ENCODE results near the gene OR4X1.

DNA sequence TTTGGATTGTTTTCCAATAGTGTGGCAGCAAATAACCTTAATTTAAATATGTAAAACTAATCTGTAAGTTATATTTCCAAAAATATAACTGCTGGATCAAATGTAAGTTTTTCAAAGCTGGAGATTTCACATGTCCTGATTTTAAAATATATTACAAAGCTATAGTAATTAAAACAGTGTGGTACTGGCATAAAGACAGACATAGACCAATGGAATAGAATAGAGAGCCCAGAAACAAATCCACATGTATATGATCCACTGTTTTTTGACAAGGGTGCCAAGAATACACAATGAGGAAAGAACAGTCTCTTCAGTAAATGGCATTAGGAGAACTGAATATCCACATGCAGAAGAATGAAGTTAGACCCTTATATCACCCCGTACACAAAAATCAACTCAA, 14.8 kb upstream of the OR4X1 start:
- TF ChIP-seq, protein P1, sequence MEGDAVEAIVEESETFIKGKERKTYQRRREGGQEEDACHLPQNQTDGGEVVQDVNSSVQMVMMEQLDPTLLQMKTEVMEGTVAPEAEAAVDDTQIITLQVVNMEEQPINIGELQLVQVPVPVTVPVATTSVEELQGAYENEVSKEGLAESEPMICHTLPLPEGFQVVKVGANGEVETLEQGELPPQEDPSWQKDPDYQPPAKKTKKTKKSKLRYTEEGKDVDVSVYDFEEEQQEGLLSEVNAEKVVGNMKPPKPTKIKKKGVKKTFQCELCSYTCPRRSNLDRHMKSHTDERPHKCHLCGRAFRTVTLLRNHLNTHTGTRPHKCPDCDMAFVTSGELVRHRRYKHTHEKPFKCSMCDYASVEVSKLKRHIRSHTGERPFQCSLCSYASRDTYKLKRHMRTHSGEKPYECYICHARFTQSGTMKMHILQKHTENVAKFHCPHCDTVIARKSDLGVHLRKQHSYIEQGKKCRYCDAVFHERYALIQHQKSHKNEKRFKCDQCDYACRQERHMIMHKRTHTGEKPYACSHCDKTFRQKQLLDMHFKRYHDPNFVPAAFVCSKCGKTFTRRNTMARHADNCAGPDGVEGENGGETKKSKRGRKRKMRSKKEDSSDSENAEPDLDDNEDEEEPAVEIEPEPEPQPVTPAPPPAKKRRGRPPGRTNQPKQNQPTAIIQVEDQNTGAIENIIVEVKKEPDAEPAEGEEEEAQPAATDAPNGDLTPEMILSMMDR (IDR thresholded peaks at IDR 0.05), result no peak
- no peak for TF ChIP-seq POLR2A (IDR thresholded peaks at IDR 0.05)

All from uterus (tissue), 2 donors.